H1 (cell line): ENCODE results near the gene DNAJC11. TPM values are rescaled to one million over a fixed set of nuclear protein-coding genes. Genes with fewer than 3 reads are reported as not detected.

ENCODE experiments used
- CTCF ChIA-PET: fragments of 300-600 bp; sonication (Branson Sonifier 250); formaldehyde crosslinking; loops from one replicate; lab custom pipeline; 2021; ENCODE audit not compliant: partially characterized antibody; lab: Charles Lee
- POLR2A ChIA-PET: fragments of 300-600 bp; sonication (Branson Sonifier 250); formaldehyde crosslinking; loops from one replicate; lab custom pipeline; 2021; ENCODE audit warnings: inconsistent platforms; ENCODE audit not compliant: partially characterized antibody; lab: Charles Lee
- DNase-seq, 2 experiments: peaks; one replicate each; pipeline versions ENCODE4 v3.0.0 to v3.0.0-alpha.2; 2010 to 2022; ENCODE audit warnings: low spot score in 2 of 2, low read depth in 1 of 2, mixed read lengths in 1 of 2
- FAIRE-seq: peaks from 2 replicates; lab custom pipeline; 2011; peaks lifted over from hg19 to GRCh38; lab: Jason Lieb, UNC
- H2AFZ ChIP-seq: 2 replicates; pipeline ENCODE4 v1.8.1; 2012; ENCODE audit warnings: low read length, inconsistent platforms
- H2AK5ac ChIP-seq: 2 replicates; pipeline ENCODE4 v1.6.1; 2013; ENCODE audit warnings: low read depth, low read length
- H2BK120ac ChIP-seq: replicated peaks from 2 replicates; pipeline ENCODE3; 2013; ENCODE audit warnings: low read depth, low read length, inconsistent platforms
- H2BK12ac ChIP-seq: 2 replicates; pipeline ENCODE4 v1.6.1; 2013; ENCODE audit warnings: low read depth, low read length
- H2BK15ac ChIP-seq: 2 replicates; pipeline ENCODE4 v1.6.1; 2013; ENCODE audit warnings: low read length
- H2BK20ac ChIP-seq: 2 replicates; pipeline ENCODE4 v1.6.1; 2013; ENCODE audit warnings: low read length
- H2BK5ac ChIP-seq: 2 replicates; pipeline ENCODE4 v1.6.1; 2013; ENCODE audit warnings: low read depth, low read length
- H3K14ac ChIP-seq: 2 replicates; pipeline ENCODE4 v1.6.1; 2013; ENCODE audit warnings: inconsistent platforms; ENCODE audit not compliant: insufficient read length
- H3K18ac ChIP-seq: 2 replicates; pipeline ENCODE4 v1.6.1; 2013; ENCODE audit warnings: low read length; ENCODE audit errors: extremely low read depth
- H3K23ac ChIP-seq: 2 replicates; pipeline ENCODE4 v1.6.1; 2013; ENCODE audit warnings: inconsistent platforms; ENCODE audit not compliant: insufficient read length
- H3K23me2 ChIP-seq: 2 replicates; pipeline ENCODE4 v1.6.1; 2013; ENCODE audit warnings: low read depth, low read length
- H3K27ac ChIP-seq: 2 replicates; pipeline ENCODE4 v1.6.1; 2011; ENCODE audit warnings: low read depth, low read length, inconsistent platforms
- H3K27me3 ChIP-seq, 4 experiments: replicated peaks in 1 of 4; 1 replicate in 1 of 4; 2 replicates in 3 of 4; pipeline versions ENCODE4 v1.6.1 to v1.8.1; 2011 to 2013; ENCODE audit warnings: low read length in 3 of 4, mild to moderate bottlenecking in 3 of 4, inconsistent platforms in 2 of 4, mixed read lengths in 2 of 4, moderate library complexity in 1 of 4; ENCODE audit not compliant: control insufficient read depth in 3 of 4, insufficient read depth in 3 of 4; ENCODE audit errors: extremely low read depth in 1 of 4
- H3K36me3 ChIP-seq, 4 experiments: 2 replicates each; pipeline versions ENCODE4 v1.6.1 to v1.8.1; 2011 to 2013; ENCODE audit warnings: mild to moderate bottlenecking in 4 of 4, low read length in 3 of 4, moderate library complexity in 2 of 4, control low read depth in 1 of 4, inconsistent platforms in 1 of 4; ENCODE audit not compliant: insufficient read depth in 4 of 4, control insufficient read depth in 2 of 4
- H3K4ac ChIP-seq: replicated peaks from 2 replicates; pipeline ENCODE3; 2013; ENCODE audit warnings: low read length, low read depth, mixed read lengths, inconsistent platforms; ENCODE audit not compliant: insufficient read length
- H3K4me1 ChIP-seq, 4 experiments: replicated peaks in 1 of 4; 1 replicate in 1 of 4; 2 replicates in 3 of 4; pipeline versions ENCODE4 v1.6.1 to v1.8.1; 2011 to 2013; ENCODE audit warnings: low read length in 3 of 4, inconsistent platforms in 2 of 4, mixed read lengths in 1 of 4; ENCODE audit not compliant: insufficient read depth in 4 of 4, control insufficient read depth in 3 of 4
- H3K4me2 ChIP-seq, 2 experiments: 2 replicates each; pipeline versions ENCODE4 v1.6.1 to v1.8.1; 2011 to 2013; ENCODE audit warnings: low read depth in 2 of 2, low read length in 2 of 2, control low read depth in 1 of 2, inconsistent platforms in 1 of 2, mild to moderate bottlenecking in 1 of 2; ENCODE audit not compliant: insufficient read depth in 1 of 2
- H3K4me3 ChIP-seq, 4 experiments: fragments of 200-600, 300-600 bp in 1 of 4; sonication (generic), shearing (Covaris generic), sonication (Bioruptor Twin) in 1 of 4; 2 replicates each; pipeline versions ENCODE4 v1.5.1 to v1.8.1; 2011 to 2016; ENCODE audit warnings: low read length in 4 of 4, low read depth in 3 of 4, control low read depth in 2 of 4, inconsistent platforms in 2 of 4, mild to moderate bottlenecking in 2 of 4, mixed read lengths in 1 of 4, moderate library complexity in 1 of 4; ENCODE audit not compliant: insufficient read depth in 2 of 4; ENCODE audit errors: extremely low read depth in 1 of 4
- H3K56ac ChIP-seq: replicated peaks from 2 replicates; pipeline ENCODE3; 2013; ENCODE audit warnings: low read depth, mild to moderate bottlenecking, mixed read lengths, low read length, inconsistent platforms; ENCODE audit not compliant: insufficient read length
- H3K79me1 ChIP-seq: 2 replicates; pipeline ENCODE4 v1.6.1; 2013; ENCODE audit warnings: low read depth, low read length, control low read depth
- H3K79me2 ChIP-seq, 2 experiments: 2 replicates each; pipeline versions ENCODE4 v1.6.1 to v1.8.1; 2012 to 2013; ENCODE audit warnings: low read length in 2 of 2, mild to moderate bottlenecking in 2 of 2, inconsistent platforms in 1 of 2; ENCODE audit not compliant: insufficient read depth in 2 of 2, control insufficient read depth in 1 of 2
- H3K9ac ChIP-seq, 4 experiments: replicated peaks in 1 of 4; 1 replicate in 1 of 4; 2 replicates in 3 of 4; pipeline versions ENCODE4 v1.6.1 to v1.8.1; 2011 to 2013; ENCODE audit warnings: low read depth in 3 of 4, low read length in 3 of 4, control low read depth in 2 of 4, mild to moderate bottlenecking in 2 of 4, moderate library complexity in 2 of 4, inconsistent platforms in 1 of 4; ENCODE audit errors: extremely low read depth in 1 of 4
- H3K9me3 ChIP-seq, 2 experiments: 2 replicates each; pipeline versions ENCODE4 v1.6.1 to v1.8.1; 2012 to 2013; ENCODE audit warnings: mild to moderate bottlenecking in 2 of 2, moderate library complexity in 2 of 2, control low read depth in 1 of 2, inconsistent platforms in 1 of 2, low read depth in 1 of 2, low read length in 1 of 2, mixed read lengths in 1 of 2; ENCODE audit not compliant: insufficient read depth in 2 of 2
- H4K20me1 ChIP-seq, 2 experiments: replicated peaks in 1 of 2; 2 replicates each; pipeline versions ENCODE3 to v1.8.1; 2011 to 2013; ENCODE audit warnings: inconsistent platforms in 2 of 2, low read length in 2 of 2, mild to moderate bottlenecking in 1 of 2; ENCODE audit not compliant: insufficient read depth in 2 of 2, control insufficient read depth in 1 of 2
- H4K5ac ChIP-seq: 2 replicates; pipeline ENCODE4 v1.6.1; 2013; ENCODE audit warnings: low read length, low read depth, mixed read lengths, inconsistent platforms; ENCODE audit not compliant: insufficient read length
- H4K8ac ChIP-seq: 2 replicates; pipeline ENCODE4 v1.8.0; 2013; ENCODE audit warnings: mild to moderate bottlenecking, moderate library complexity, low read length, inconsistent platforms; ENCODE audit not compliant: insufficient read depth; ENCODE audit errors: extremely low read depth
- H4K91ac ChIP-seq: replicated peaks from 2 replicates; pipeline ENCODE3; 2013; ENCODE audit warnings: low read length, mixed read lengths, inconsistent platforms; ENCODE audit not compliant: insufficient read length
- ASH2L ChIP-seq: fragments of 200-600, 300-600 bp; sonication (generic); IDR thresholded peaks from one replicate; pipeline ENCODE4 v1.7.1; 2017; ENCODE audit warnings: low read length
- BACH1 ChIP-seq: IDR thresholded peaks from 2 replicates; pipeline ENCODE4 v1.6.1; 2012; ENCODE audit warnings: low read length, improper control_type of control experiment
- FOSL1 ChIP-seq: IDR thresholded peaks from 2 replicates; pipeline ENCODE4 v1.6.1; 2011; ENCODE audit warnings: mild to moderate bottlenecking, low read depth, low read length, moderate library complexity; ENCODE audit not compliant: insufficient read depth
- GABPA ChIP-seq: IDR thresholded peaks from 2 replicates; pipeline ENCODE4 v1.6.1; 2011; ENCODE audit warnings: mild to moderate bottlenecking, low read length, moderate library complexity, borderline replicate concordance; ENCODE audit not compliant: insufficient read depth
- GTF2F1 ChIP-seq: IDR thresholded peaks from 2 replicates; pipeline ENCODE4 v1.6.1; 2012; ENCODE audit warnings: low read depth, low read length, improper control_type of control experiment, borderline replicate concordance
- JUND ChIP-seq: IDR thresholded peaks from 2 replicates; pipeline ENCODE4 v1.6.1; 2011; ENCODE audit warnings: mild to moderate bottlenecking, improper control_type of control experiment, low read length
- MAFK ChIP-seq: IDR thresholded peaks from 2 replicates; pipeline ENCODE4 v1.6.1; 2012; ENCODE audit warnings: low read depth, mild to moderate bottlenecking, improper control_type of control experiment, low read length
- PHF8 ChIP-seq: fragments of 200-600 bp; sonication (generic); conservative IDR thresholded peaks from 2 replicates; pipeline ENCODE4 v1.7.1; 2012; ENCODE audit warnings: low read depth, mild to moderate bottlenecking, inconsistent platforms, low read length, moderate library complexity
- POU5F1 ChIP-seq: IDR thresholded peaks from 2 replicates; pipeline ENCODE4 v1.6.1; 2011; ENCODE audit warnings: low read depth, mild to moderate bottlenecking, low read length, moderate library complexity
- RNF2 ChIP-seq: fragments of 200-900, 300-1000 bp; sonication (generic); IDR thresholded peaks from 2 replicates; pipeline ENCODE4 v1.7.1; 2016; ENCODE audit warnings: borderline replicate concordance, low read depth, mild to moderate bottlenecking, antibody characterized with exemption, low read length; ENCODE audit not compliant: poor library complexity, severe bottlenecking; ENCODE audit errors: missing control alignments
- SIRT6 ChIP-seq: IDR thresholded peaks from one replicate; pipeline ENCODE4 v1.7.1; 2012; ENCODE audit warnings: low read length, inconsistent platforms
- SIX5 ChIP-seq: IDR thresholded peaks from 2 replicates; pipeline ENCODE4 v1.6.1; 2011; ENCODE audit warnings: mild to moderate bottlenecking, low read depth, low read length
- SRF ChIP-seq: IDR thresholded peaks from 2 replicates; pipeline ENCODE4 v1.6.1; 2011; ENCODE audit warnings: mild to moderate bottlenecking, low read depth, low read length, moderate library complexity
- TCF12 ChIP-seq: IDR thresholded peaks from 2 replicates; pipeline ENCODE4 v1.6.1; 2011; ENCODE audit warnings: low read depth, mild to moderate bottlenecking, low read length
- ZNF274 ChIP-seq: IDR thresholded peaks from 2 replicates; pipeline ENCODE4 v1.7.0; 2012; ENCODE audit warnings: low read length, borderline replicate concordance; ENCODE audit errors: extremely low read depth
- WGBS, 2 experiments: shearing (Covaris generic) in 1 of 2; methylation state at CpG; one replicate each; pipeline versions ENCODE4 v1.1.6 to v1.1.7; 2013 to 2015; ENCODE audit warnings: low lambda C conversion rate in 2 of 2, mixed read lengths in 2 of 2, inconsistent platforms in 1 of 2, low coverage in 1 of 2, missing lambda C conversion rate in 1 of 2; ENCODE audit not compliant: insufficient replicate concordance in 2 of 2, insufficient coverage in 1 of 2, insufficient read length in 1 of 2; ENCODE audit errors: extremely low coverage in 1 of 2, missing lambda C conversion rate in 1 of 2; 5-methylcytosine and 5-hydroxymethylcytosine counted together
- polyA plus RNA-seq, 7 experiments: library from polyadenylated mRNA; depleted of rRNA in 3 of 7; stranded (reverse) in 5 of 7; unstranded in 2 of 7; fragments of >200 nt in 5 of 7; fragments of 200-250 nt in 2 of 7; gene quantifications; 1 replicate in 5 of 7; 2 replicates in 1 of 7; 4 replicates in 1 of 7; pipeline versions ENCODE4 v1.2.1 to v1.2.3, GENCODE V29; 2011 to 2013; ENCODE audit warnings: missing spikeins in 2 of 7, mixed read lengths in 2 of 7
- total RNA-seq: library from RNA; stranded (reverse); fragmentation: NEBNext Ultra II Directional; extraction: Animal tissue kit (Norgen Biotek cat#: 25700); gene quantifications from 2 replicates; pipeline ENCODE4 v1.2.1, GENCODE V29; 2021

The DNAJC11 gene
- total and polyA plus RNA-seq, 2 of the 8 experiments (the other 6 are each of a cell fraction or from before 2014, with no cell fraction given): 43.9 to 90.9 TPM

DNA sequence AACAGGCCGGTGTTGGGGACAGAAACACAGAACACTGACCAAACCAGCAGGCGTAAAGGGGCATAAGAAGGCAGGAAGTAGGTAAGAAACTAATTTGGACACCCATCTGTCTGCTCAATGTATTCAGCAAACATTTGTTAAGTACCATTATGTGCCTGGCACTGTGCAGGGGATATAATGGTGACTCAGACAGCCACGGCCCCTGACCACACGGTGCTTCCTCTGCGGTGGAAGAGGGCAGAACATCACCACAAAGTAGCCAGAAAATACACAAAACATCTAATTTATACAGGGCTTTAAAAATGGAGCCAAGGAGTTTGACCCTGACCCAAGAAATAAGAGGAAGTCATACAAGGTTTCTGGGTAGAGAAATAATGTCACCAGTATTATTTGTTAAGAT lies 12.9 kb downstream of the DNAJC11 start:
- Histone ChIP-seq H3K23me2 (no peaks in the 10 kb centered on the region), H4K91ac (no peak overlapping the region), H3K4me1 (peaks cover 0 to 4% (median 4%) of the 10 kb centered on the region in 4 experiments; a peak in 6 of 7 replicates), H3K9me3 (no peaks in the 10 kb centered on the region), H3K9ac (no peak overlapping the region), H3K79me1 (peaks cover 19% of the 10 kb centered on the region), H2BK15ac (no peak overlapping the region), H4K20me1 (peaks cover 0 to 8% of the 10 kb centered on the region in 2 experiments), H2AFZ (no peak overlapping the region), H2BK20ac (no peak overlapping the region), H4K8ac (no peak overlapping the region), H4K5ac (no peak overlapping the region), H3K14ac (no peak overlapping the region), H3K56ac (no peak overlapping the region), H2AK5ac (0 out of 2 replicates have a peak overlapping the region, but pooled peaks have one; percentile 7), H2BK120ac (no peak overlapping the region), H3K79me2 (peaks cover 12 to 88% of the 10 kb centered on the region in 2 experiments), H3K4me2 (no peak overlapping the region), H3K27ac (no peak overlapping the region; the same call in 1 of the 2 replicates), H3K4me3 (no peak overlapping the region), H3K36me3 (no peaks in the 10 kb centered on the region; a peak in 1 of 8 replicates), H3K4ac (no peak overlapping the region), H3K18ac (no peak overlapping the region), H3K23ac (no peak overlapping the region), H2BK5ac (no peak overlapping the region), H3K27me3 (no peaks in the 10 kb centered on the region), H2BK12ac (no peak overlapping the region)
- DNase-seq (no peak), FAIRE-seq (no peak)
- CTCF ChIA-PET: no interaction called here
- 89% methylated on average over 5 of the region's 5 CpGs; no CpG with 5 or more reads in 1 of the 2 experiments for WGBS, 2 experiments
- POLR2A ChIA-PET: interaction anchor here (1.3 kb wide), 1 partner anchor 12 kb away, joined by 3 read pairs; no protein-coding TSS in a partner anchor
- no peak for TF ChIP-seq POU5F1
- no peak for TF ChIP-seq TCF12
- no peak for TF ChIP-seq ASH2L
- no peak for TF ChIP-seq SIX5
- no peak for TF ChIP-seq ZNF274
- TF ChIP-seq MAFK: no peak
- no peak for TF ChIP-seq JUND
- no peak for TF ChIP-seq GTF2F1
- no peak for TF ChIP-seq RNF2
- no peak for TF ChIP-seq SRF
- no peak for TF ChIP-seq GABPA
- no peak for TF ChIP-seq FOSL1
- TF ChIP-seq BACH1: no peak
- no peak for TF ChIP-seq PHF8
- no peak for TF ChIP-seq SIRT6
